Omental fat pad (tissue), 4 donors: ENCODE measurements around the gene MIGA1. TPM values are rescaled to one million over a fixed set of nuclear protein-coding genes. Genes with fewer than 3 reads are reported as not detected.
A peak's percentile ranks its signal among the peaks of the same experiment; 100 is the strongest.

ENCODE experiments used
- ATAC-seq: fragments of 150-250 bp; one replicate; pipeline ENCODE4 v1.9.1; 2016; ENCODE audit warnings: mild to moderate bottlenecking, moderate library complexity; ENCODE audit not compliant: low FRiP score
- DNase-seq: peaks from one replicate; pipeline ENCODE4 v3.0.0-alpha.2; 2019; ENCODE audit warnings: low spot score
- total RNA-seq, 4 donors: library from RNA; depleted of rRNA; stranded (reverse); fragments of >200 nt; gene quantifications; one replicate each; pipeline ENCODE4 v1.1.0, GENCODE V29; 2016
- TF ChIP-seq, protein P1 (sequence below), 3 donors: fragments of 450-650 bp; IDR thresholded peaks; one replicate each; pipeline ENCODE4 v1.5.1; 2016 to 2017; ENCODE audit warnings: antibody characterized with exemption in 3 of 3, mild to moderate bottlenecking in 3 of 3, moderate library complexity in 2 of 3

The MIGA1 gene
- total RNA-seq, 4 donors from 2014 or later: 11.9 to 19.7 (median 14.7) TPM

GRCh38 chr1:77889671-77890070 lies 110.2 kb downstream of the MIGA1 start:
- TF ChIP-seq, protein P1, sequence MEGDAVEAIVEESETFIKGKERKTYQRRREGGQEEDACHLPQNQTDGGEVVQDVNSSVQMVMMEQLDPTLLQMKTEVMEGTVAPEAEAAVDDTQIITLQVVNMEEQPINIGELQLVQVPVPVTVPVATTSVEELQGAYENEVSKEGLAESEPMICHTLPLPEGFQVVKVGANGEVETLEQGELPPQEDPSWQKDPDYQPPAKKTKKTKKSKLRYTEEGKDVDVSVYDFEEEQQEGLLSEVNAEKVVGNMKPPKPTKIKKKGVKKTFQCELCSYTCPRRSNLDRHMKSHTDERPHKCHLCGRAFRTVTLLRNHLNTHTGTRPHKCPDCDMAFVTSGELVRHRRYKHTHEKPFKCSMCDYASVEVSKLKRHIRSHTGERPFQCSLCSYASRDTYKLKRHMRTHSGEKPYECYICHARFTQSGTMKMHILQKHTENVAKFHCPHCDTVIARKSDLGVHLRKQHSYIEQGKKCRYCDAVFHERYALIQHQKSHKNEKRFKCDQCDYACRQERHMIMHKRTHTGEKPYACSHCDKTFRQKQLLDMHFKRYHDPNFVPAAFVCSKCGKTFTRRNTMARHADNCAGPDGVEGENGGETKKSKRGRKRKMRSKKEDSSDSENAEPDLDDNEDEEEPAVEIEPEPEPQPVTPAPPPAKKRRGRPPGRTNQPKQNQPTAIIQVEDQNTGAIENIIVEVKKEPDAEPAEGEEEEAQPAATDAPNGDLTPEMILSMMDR (IDR thresholded peaks at IDR 0.05): no peak
- peak; percentile 61 for ATAC-seq
- no peak for DNase-seq

DNA sequence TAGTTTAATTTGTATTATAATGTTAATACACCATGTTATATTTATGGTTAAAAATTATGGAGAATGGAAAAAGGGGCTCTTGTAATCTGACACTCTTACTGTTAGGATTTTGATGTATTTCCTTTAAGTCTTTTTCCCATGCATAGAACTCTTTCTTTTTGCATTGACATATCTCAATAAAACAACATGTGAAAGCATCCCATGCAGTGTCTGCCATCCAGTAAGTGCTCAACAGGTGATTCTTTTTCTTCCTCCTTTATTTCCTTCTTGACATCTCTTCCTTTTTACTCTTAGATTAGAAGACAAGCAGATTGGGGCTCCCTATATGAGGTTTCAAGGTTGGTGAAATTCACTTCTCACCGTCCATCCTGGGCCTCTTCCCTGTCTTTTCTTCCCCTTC lies 111.8 kb downstream of the MIGA1 start:
- TF ChIP-seq, protein P1 (IDR thresholded peaks at IDR 0.05): no peak
- DNase-seq (no peak), ATAC-seq (no peak)

DNA sequence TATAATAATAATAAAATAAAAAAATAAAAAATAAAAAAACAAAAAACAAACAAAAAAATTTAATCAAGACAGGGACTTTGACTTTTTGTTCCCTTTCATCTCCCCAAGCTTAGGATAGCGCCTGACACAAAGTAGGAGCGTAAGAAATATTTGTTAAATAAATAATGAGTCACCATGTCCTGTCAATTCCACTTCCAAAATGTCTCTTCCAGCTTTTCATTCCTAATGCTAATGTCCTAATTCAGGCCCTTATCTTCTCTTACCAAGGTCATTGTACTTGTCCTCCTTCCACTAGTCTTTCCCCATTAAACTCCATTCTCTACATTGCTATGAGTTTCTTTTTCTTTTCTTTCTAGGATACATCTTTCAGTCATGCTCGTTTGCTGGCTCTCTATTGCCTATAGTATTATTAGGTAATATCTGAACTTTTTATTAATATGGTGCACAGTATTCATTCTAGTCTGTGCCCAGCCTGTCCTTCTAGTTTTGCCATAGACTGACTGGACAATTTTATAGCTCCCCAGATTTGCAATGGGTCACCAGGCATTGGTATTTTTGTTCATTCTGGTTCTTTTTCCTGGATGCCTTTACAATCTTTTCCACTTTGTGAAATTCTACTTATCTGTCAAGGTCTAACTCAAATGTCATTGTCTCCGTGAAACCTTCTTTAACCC lies 120.3 kb downstream of the MIGA1 start:
- ATAC-seq: no peak
- TF ChIP-seq, protein P1 (IDR thresholded peaks at IDR 0.05): no peak
- DNase-seq: no peak

- DNase-seq: no peak
- peak; percentile 51 for ATAC-seq
- TF ChIP-seq, protein P1 (IDR thresholded peaks at IDR 0.05): no peak
Observed at GRCh38 chr1:77900687-77901293, 121.3 kb downstream of the MIGA1 start.

DNA sequence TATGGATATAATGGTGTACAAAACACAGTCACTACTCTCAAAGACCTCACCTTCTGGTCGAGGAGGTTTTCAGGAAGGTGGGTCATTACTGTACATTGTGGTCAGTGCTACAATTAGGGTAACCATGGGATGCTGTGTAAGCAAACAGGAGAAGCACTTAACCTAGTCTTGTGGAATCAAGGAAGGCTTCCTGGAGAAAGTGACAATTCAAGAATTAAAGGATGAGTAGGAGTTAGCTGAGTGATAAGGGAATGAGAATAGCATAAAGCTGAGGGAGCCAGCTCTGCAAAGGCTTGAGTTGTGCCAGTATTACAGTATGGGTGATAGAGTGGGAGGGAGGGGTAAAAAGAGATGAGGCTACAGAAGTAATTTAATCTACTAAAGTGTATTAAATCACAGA lies 126.2 kb downstream of the MIGA1 start:
- DNase-seq (no peak), ATAC-seq (no peak)
- TF ChIP-seq, protein P1 (IDR thresholded peaks at IDR 0.05): no peak

DNA sequence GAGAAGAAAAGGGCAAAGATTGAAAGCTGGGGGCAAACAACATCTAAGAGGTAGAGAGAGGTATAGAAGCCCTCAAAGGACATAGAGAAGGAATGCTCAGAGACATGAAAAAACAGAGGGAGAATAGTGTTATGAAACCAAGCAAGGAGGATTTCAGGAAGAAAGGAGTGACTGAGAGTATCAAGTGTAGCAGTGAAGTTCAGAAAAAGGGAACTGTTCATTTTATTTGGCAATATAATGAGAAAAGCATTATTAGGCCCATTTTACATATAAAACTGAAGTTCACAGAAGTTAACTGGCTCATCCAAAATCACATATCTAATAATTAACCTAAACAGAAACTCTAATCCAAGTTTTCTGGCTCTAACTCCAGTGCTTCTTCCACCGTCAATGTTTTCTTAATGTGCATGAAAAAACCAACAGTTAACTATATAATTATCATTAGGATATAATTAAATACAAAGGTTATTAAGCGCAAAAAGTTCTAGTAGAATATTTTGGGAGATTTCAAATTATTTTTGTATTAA lies 126.6 kb downstream of the MIGA1 start:
- no peak for DNase-seq
- TF ChIP-seq, protein P1 (IDR thresholded peaks at IDR 0.05): no peak
- ATAC-seq: no peak

DNA sequence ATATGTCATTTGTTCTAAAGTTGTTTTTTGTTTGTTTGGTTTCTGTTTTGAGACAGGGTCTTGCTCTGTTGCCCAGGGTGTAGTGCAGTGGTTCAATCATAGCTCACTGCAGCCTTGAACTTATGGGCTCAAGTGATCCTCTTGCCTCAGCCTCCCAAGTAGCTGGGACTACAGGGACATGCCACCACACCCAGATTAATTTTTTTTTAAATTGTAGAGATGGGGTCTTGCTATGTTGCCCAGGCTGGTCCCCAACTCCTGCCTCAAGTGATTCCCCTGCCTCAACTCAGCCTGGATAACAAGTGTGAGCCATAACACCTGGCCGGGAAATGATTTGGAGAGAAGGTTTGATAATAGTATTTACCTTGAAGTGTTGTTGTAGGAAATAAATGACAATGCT lies 127.2 kb downstream of the MIGA1 start:
- no peak for ATAC-seq
- no peak for DNase-seq
- TF ChIP-seq, protein P1 (IDR thresholded peaks at IDR 0.05): no peak
